Measurements from ENCODE around the gene MYPN.

DNA sequence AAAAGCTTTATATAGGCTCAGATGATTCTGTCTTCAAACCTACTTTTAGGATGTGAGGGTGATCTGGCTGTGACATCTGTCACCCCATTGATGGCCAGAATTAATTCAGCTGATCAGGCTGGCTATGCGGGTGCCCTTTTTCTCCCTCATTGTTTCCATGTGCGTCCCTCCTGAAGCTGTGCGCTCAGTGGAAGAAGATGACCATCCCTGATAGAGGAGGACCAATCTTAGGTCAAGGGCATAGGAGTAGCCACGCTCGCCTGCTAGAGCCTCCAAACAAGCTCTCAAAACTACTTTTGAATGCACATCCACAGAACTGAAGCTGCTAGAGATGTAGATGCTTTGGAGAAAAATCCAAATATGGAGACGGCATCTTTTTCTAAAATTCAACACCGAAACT lies 48.7 kb downstream of the MYPN start:
- TF ChIP-seq, protein P1, sequence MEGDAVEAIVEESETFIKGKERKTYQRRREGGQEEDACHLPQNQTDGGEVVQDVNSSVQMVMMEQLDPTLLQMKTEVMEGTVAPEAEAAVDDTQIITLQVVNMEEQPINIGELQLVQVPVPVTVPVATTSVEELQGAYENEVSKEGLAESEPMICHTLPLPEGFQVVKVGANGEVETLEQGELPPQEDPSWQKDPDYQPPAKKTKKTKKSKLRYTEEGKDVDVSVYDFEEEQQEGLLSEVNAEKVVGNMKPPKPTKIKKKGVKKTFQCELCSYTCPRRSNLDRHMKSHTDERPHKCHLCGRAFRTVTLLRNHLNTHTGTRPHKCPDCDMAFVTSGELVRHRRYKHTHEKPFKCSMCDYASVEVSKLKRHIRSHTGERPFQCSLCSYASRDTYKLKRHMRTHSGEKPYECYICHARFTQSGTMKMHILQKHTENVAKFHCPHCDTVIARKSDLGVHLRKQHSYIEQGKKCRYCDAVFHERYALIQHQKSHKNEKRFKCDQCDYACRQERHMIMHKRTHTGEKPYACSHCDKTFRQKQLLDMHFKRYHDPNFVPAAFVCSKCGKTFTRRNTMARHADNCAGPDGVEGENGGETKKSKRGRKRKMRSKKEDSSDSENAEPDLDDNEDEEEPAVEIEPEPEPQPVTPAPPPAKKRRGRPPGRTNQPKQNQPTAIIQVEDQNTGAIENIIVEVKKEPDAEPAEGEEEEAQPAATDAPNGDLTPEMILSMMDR (IDR thresholded peaks at IDR 0.05; ENCODE audit: poor library complexity): no peak
- TF ChIP-seq EZH2 (IDR thresholded peaks at IDR 0.05; ENCODE audit: borderline replicate concordance) (no peak), EZH2phosphoT487 (IDR thresholded peaks at IDR 0.05; ENCODE audit: low read depth, severe bottlenecking, unreplicated experiment) (no peak)

All from hepatocyte (in vitro differentiated cells).